NB4 (cell line): Measurements from ENCODE around the gene WFDC10A.
"Not testable (repeated sequence)": the region's sequence is repeated elsewhere in the genome, so short reads cannot be mapped to it uniquely, and the experiment has no call there.

Experiments used
- MYC ChIP-seq: IDR thresholded peaks from 2 replicates; pipeline ENCODE4 v1.6.1; 2011; ENCODE audit warnings: low read depth, low read length
- POLR2A ChIP-seq: IDR thresholded peaks from 2 replicates; pipeline ENCODE4 v1.6.1; 2011; ENCODE audit warnings: mild to moderate bottlenecking; ENCODE audit not compliant: insufficient read length; ENCODE audit errors: extremely low read depth
- TF ChIP-seq, protein P1 (sequence below): IDR thresholded peaks from one replicate; pipeline ENCODE4 v1.5.1; 2012; ENCODE audit warnings: low read depth, low read length
- TF ChIP-seq, protein P2 (sequence below): IDR thresholded peaks from 2 replicates; pipeline ENCODE4 v1.6.1; 2011; ENCODE audit warnings: low read depth, low read length

DNA sequence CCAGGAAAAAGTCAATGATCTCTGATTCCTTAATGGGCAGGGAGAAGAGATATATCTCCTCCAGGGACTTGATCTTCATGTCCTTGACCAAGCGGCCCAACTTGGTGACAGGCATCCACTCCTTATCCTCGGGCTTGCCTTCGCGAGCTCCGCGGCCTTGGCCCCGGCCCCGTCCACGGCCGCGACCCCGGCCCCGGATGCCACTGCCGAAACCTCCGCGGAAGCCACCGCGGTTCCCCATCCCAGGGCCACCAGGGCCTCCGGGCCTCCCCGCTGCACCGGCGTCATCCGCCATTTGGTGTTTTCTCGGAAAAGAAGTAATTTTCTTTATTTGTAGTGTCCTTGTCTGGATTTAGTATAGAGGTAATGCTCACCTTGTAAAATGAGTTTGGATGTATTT is 11.5 kb downstream of the WFDC10A start:
- TF ChIP-seq, protein P1, sequence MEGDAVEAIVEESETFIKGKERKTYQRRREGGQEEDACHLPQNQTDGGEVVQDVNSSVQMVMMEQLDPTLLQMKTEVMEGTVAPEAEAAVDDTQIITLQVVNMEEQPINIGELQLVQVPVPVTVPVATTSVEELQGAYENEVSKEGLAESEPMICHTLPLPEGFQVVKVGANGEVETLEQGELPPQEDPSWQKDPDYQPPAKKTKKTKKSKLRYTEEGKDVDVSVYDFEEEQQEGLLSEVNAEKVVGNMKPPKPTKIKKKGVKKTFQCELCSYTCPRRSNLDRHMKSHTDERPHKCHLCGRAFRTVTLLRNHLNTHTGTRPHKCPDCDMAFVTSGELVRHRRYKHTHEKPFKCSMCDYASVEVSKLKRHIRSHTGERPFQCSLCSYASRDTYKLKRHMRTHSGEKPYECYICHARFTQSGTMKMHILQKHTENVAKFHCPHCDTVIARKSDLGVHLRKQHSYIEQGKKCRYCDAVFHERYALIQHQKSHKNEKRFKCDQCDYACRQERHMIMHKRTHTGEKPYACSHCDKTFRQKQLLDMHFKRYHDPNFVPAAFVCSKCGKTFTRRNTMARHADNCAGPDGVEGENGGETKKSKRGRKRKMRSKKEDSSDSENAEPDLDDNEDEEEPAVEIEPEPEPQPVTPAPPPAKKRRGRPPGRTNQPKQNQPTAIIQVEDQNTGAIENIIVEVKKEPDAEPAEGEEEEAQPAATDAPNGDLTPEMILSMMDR, result not testable (repeated sequence)
- TF ChIP-seq, protein P2, sequence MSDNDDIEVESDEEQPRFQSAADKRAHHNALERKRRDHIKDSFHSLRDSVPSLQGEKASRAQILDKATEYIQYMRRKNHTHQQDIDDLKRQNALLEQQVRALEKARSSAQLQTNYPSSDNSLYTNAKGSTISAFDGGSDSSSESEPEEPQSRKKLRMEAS, result not testable (repeated sequence)
- TF ChIP-seq POLR2A, MYC: not testable (repeated sequence)
